Naive thymus-derived CD4-positive, alpha-beta T cell (primary cell): Measurements from ENCODE around the gene RBFOX2. TPM values are rescaled to one million over a fixed set of nuclear protein-coding genes. Genes with fewer than 3 reads are reported as not detected.

Experiments used
- ATAC-seq: fragments of 150-1000 bp; cut with Tn5 transposase; 2 replicates; pipeline ENCODE4 v1.10.0; 2021; ENCODE audit warnings: mild to moderate bottlenecking, moderate library complexity
- CTCF ChIA-PET: fragments of 350-600 bp; sonication (Branson Sonifier 250); formaldehyde crosslinking; loops from one replicate; lab custom pipeline; 2021; ENCODE audit warnings: antibody characterized with exemption; lab: Charles Lee
- POLR2A ChIA-PET: fragments of 350-600 bp; sonication (Branson Sonifier 250); formaldehyde crosslinking; loops from one replicate; lab custom pipeline; 2021; ENCODE audit warnings: antibody characterized with exemption, inconsistent platforms; lab: Charles Lee
- DNase-seq, 9 donors: peaks; one replicate each; pipeline versions ENCODE4 v3.0.0 to v3.0.0-alpha.2; 2020 to 2022; ENCODE audit warnings: mixed read lengths in 1 of 9
- H3K27ac ChIP-seq: one replicate; pipeline ENCODE4 v1.7.0; 2013; ENCODE audit warnings: mild to moderate bottlenecking, low read depth, low read length, moderate library complexity
- H3K27me3 ChIP-seq, 2 donors: one replicate each; pipeline ENCODE4 v1.7.0; 2013; ENCODE audit warnings: low read length in 2 of 2, mild to moderate bottlenecking in 2 of 2, moderate library complexity in 2 of 2; ENCODE audit not compliant: control insufficient read depth in 2 of 2, insufficient read depth in 2 of 2
- H3K36me3 ChIP-seq, 3 experiments: 1 replicate in 2 of 3; 2 replicates in 1 of 3; pipeline ENCODE4 v1.7.0; 2013; ENCODE audit warnings: low read length in 3 of 3, mild to moderate bottlenecking in 3 of 3, moderate library complexity in 1 of 3; ENCODE audit not compliant: insufficient read depth in 3 of 3, control insufficient read depth in 2 of 3
- H3K4me1 ChIP-seq, 2 donors: one replicate each; pipeline ENCODE4 v1.7.0; 2013; ENCODE audit warnings: low read length in 2 of 2, mild to moderate bottlenecking in 2 of 2, moderate library complexity in 1 of 2; ENCODE audit not compliant: control insufficient read depth in 2 of 2, insufficient read depth in 2 of 2
- H3K4me3 ChIP-seq: 2 replicates; pipeline ENCODE4 v1.7.0; 2013; ENCODE audit warnings: mild to moderate bottlenecking, low read length
- H3K9me3 ChIP-seq, 3 experiments: 1 replicate in 2 of 3; 2 replicates in 1 of 3; pipeline ENCODE4 v1.7.0; 2013; ENCODE audit warnings: low read length in 3 of 3; ENCODE audit not compliant: control insufficient read depth in 2 of 3
- H3K27ac Mint-ChIP-seq, 9 donors: one replicate each; pipeline ENCODE4 v1.8.0; 2020 to 2022; ENCODE audit warnings: mixed read lengths in 9 of 9, mild to moderate bottlenecking in 8 of 9, moderate library complexity in 5 of 9, inconsistent platforms in 2 of 9
- H3K27me3 Mint-ChIP-seq, 5 donors: one replicate each; pipeline ENCODE4 v1.8.0; 2021 to 2022; ENCODE audit warnings: mixed read lengths in 5 of 5, mild to moderate bottlenecking in 1 of 5
- H3K36me3 Mint-ChIP-seq, 5 donors: one replicate each; pipeline ENCODE4 v1.8.0; 2020 to 2022; ENCODE audit warnings: mixed read lengths in 5 of 5, mild to moderate bottlenecking in 3 of 5, inconsistent platforms in 1 of 5
- H3K4me1 Mint-ChIP-seq, 7 donors: one replicate each; pipeline ENCODE4 v1.8.0; 2020 to 2022; ENCODE audit warnings: mixed read lengths in 7 of 7, mild to moderate bottlenecking in 3 of 7, inconsistent platforms in 1 of 7
- H3K4me3 Mint-ChIP-seq, 10 donors: one replicate each; pipeline ENCODE4 v1.8.0; 2020 to 2022; ENCODE audit warnings: mild to moderate bottlenecking in 10 of 10, mixed read lengths in 10 of 10, moderate library complexity in 6 of 10, inconsistent platforms in 2 of 10
- H3K9me3 Mint-ChIP-seq, 11 donors: one replicate each; pipeline ENCODE4 v1.8.0; 2020 to 2022; ENCODE audit warnings: mixed read lengths in 11 of 11, mild to moderate bottlenecking in 4 of 11, inconsistent platforms in 1 of 11, moderate library complexity in 1 of 11
- intact Hi-C, 2 donors: fragments of 100-400 bp; cut with micrococcal nuclease; formaldehyde crosslinking; loops; one replicate each; pipeline ENCODE4 v1.15.1; 2023
- polyA plus RNA-seq, 2 donors: library from polyadenylated mRNA; unstranded; fragments of 300-500 nt; fragmentation: Illumina TruSeq; gene quantifications; one replicate each; pipeline ENCODE4 v1.2.3, GENCODE V29; 2021
- total RNA-seq, 6 experiments: library from RNA in 5 of 6; stranded (reverse) in 5 of 6; gene quantifications; 1 replicate in 5 of 6; 2 replicates in 1 of 6; pipeline ENCODE4 v1.2.3 and lab custom pipeline; 2021 to 2026

RBFOX2 gene
- total and polyA plus RNA-seq, 7 experiments from 2014 or later = 0.39 to 1.7 (median 1.1) TPM

DNA sequence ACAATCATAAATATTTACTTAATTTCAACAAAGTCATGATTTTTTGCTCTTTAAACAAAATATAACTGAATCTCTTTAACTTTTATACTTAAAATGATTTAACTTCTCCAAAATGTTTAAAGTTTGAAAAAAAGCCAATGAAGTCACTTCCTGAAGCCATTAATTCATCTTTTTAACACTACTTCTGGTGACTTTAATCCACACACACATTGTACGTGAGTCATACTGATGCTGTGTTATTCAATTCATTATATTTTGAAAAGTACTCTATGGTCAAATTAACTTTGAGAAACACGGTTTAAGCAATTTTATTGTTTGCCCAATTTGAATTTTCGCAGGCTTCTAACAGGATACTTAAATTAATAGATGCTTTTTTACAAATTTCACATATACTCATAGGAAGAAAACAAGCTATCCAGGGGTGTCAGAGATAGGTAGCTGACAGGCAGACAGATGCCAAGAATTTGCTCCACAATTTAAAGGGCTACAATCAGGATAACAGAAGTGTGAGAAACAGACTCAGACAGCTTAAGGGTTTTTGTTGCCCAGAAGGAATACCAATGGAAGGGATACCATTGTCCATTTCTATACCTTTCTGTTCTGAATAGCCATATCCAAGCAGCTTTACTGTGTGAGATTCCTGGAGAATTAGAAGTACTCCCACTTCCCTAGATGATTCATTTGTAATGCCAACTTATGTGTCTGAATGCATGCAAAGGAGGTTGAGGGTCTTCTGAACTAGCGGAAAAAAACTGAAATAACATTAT is 118.4 kb downstream of the RBFOX2 start:
- CTCF ChIA-PET = no interaction called here
- H3K4me1 Mint-ChIP-seq = peaks cover 7 to 11% (median 10%) of the 10 kb centered on the region in 7 donors
- no peak for DNase-seq

DNA sequence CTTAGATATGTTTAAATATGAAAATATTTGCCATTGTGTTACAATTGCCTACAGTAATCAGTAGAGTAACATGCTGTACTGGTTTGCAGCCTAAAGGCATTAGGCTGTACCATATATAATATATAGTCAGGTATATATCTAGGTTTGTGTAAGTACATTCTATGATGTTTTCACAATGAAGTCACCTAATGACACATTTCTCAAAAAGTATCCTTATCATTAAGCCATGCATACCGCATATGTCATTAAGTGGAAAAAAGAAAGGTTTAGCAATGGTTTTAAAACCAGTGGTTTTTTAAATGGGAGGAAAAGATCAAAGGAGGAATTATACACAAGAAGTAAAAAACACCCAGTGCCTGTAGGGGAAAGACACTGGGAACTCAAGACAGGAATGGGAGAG is 122.7 kb downstream of the RBFOX2 start:
- H3K4me1 ChIP-seq = peaks cover 3 to 5% of the 10 kb centered on the region in 2 donors
- peaks cover 0 to 21% (median 10%) of the 10 kb centered on the region in 5 donors for H3K27me3 Mint-ChIP-seq
- peaks cover 4 to 11% (median 5%) of the 10 kb centered on the region in 7 donors for H3K4me1 Mint-ChIP-seq
- no peak overlapping the region for H3K4me3 ChIP-seq
- no peaks in the 10 kb centered on the region for H3K27me3 ChIP-seq
- H3K9me3 Mint-ChIP-seq = no peaks in the 10 kb centered on the region
- CTCF ChIA-PET = no interaction called here
- POLR2A ChIA-PET = no interaction called here
- no peaks in the 10 kb centered on the region for H3K36me3 ChIP-seq
- H3K36me3 Mint-ChIP-seq = no peaks in the 10 kb centered on the region
- H3K27ac ChIP-seq = no peak overlapping the region
- H3K27ac Mint-ChIP-seq = no peak overlapping the region
- H3K4me3 Mint-ChIP-seq = no peak overlapping the region
- DNase-seq = no peak
- no peak for ATAC-seq
- no peaks in the 10 kb centered on the region for H3K9me3 ChIP-seq
- intact Hi-C loops = no loop called here

More for the DNA sequence above, 118.4 kb downstream of the RBFOX2 start:
- no peaks in the 10 kb centered on the region for H3K27me3 ChIP-seq
- H3K9me3 Mint-ChIP-seq = no peaks in the 10 kb centered on the region
- ATAC-seq = no peak
- POLR2A ChIA-PET = no interaction called here
- no peak overlapping the region for H3K4me3 Mint-ChIP-seq
- H3K4me1 ChIP-seq = peaks cover 0 to 4% of the 10 kb centered on the region in 2 donors
- no peaks in the 10 kb centered on the region for H3K36me3 Mint-ChIP-seq
- no peak overlapping the region for H3K27ac Mint-ChIP-seq
- no peaks in the 10 kb centered on the region for H3K36me3 ChIP-seq
- no peaks in the 10 kb centered on the region for H3K9me3 ChIP-seq
- peaks cover 0 to 10% (median 5%) of the 10 kb centered on the region in 5 donors for H3K27me3 Mint-ChIP-seq
- H3K4me3 ChIP-seq = no peak overlapping the region
- intact Hi-C loops = no loop called here
- no peak overlapping the region for H3K27ac ChIP-seq

DNA sequence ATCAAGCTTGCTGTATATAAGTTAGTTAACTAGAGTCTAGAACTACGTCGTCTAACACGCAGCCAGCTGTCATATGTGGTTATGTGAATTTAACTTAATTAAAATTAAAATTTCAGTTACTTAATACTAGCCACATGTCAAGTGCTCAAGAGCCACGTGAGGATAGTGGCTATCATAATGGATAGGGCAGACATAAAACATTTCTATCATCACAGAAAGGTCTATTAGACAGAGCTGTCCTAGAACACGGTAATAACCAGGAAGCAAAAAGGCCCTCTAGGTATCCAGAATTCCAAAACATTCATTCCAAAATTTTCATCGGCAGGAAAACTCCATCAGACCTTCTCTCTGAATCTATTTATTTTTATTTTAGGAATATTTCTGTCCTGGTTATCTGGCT is 123.9 kb downstream of the RBFOX2 start:
- no peak overlapping the region for H3K4me3 ChIP-seq
- Mint-ChIP-seq H3K4me3 (no peak overlapping the region), H3K9me3 (no peaks in the 10 kb centered on the region), H3K27ac (no peak overlapping the region), H3K36me3 (no peaks in the 10 kb centered on the region), H3K27me3 (peaks cover 0 to 21% (median 10%) of the 10 kb centered on the region in 5 donors), H3K4me1 (peaks cover 10 to 19% (median 13%) of the 10 kb centered on the region in 7 donors)
- H3K27ac ChIP-seq = no peak overlapping the region
- DNase-seq (no peak), ATAC-seq (no peak)
- H3K36me3 ChIP-seq = no peaks in the 10 kb centered on the region
- H3K4me1 ChIP-seq = peaks cover 6 to 12% of the 10 kb centered on the region in 2 donors
- no peaks in the 10 kb centered on the region for H3K27me3 ChIP-seq
- POLR2A ChIA-PET = interaction anchor here (0.6 kb wide), 1 partner anchor 476 kb away, joined by 7 read pairs; no protein-coding TSS in a partner anchor
- CTCF ChIA-PET = no interaction called here
- no peaks in the 10 kb centered on the region for H3K9me3 ChIP-seq
- intact Hi-C loops = no loop called here

DNA sequence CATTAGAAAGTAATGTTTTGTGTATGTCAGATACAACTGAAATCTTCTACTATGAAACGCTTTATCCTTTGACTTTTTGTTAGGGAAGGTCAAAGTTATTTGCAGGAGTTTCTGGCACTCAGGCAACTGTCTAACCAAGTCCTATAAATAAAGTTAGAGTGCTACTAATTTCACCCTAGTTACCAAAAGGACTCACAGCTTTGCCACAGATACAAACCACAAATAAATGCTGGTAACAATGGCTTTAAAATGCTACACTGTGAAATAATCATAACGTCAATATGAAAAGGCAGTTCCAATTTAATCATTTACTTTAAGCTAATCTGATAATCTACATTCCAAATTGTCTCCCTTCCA is 124.3 kb downstream of the RBFOX2 start:
- ChIA-PET CTCF (no interaction called here), POLR2A (interaction anchor here (0.6 kb wide), 1 partner anchor 475 kb away, joined by 7 read pairs; no protein-coding TSS in a partner anchor)
- Mint-ChIP-seq H3K27ac (no peak overlapping the region), H3K9me3 (no peaks in the 10 kb centered on the region), H3K4me3 (no peak overlapping the region), H3K27me3 (peaks cover 0 to 21% (median 10%) of the 10 kb centered on the region in 5 donors), H3K4me1 (peaks cover 10 to 20% (median 13%) of the 10 kb centered on the region in 7 donors), H3K36me3 (no peaks in the 10 kb centered on the region)
- no peak overlapping the region for H3K4me3 ChIP-seq
- H3K27ac ChIP-seq = no peak overlapping the region
- DNase-seq (no peak), ATAC-seq (no peak)
- no peaks in the 10 kb centered on the region for H3K9me3 ChIP-seq
- H3K27me3 ChIP-seq = no peaks in the 10 kb centered on the region
- H3K4me1 ChIP-seq = peaks cover 6 to 12% of the 10 kb centered on the region in 2 donors
- H3K36me3 ChIP-seq = no peaks in the 10 kb centered on the region
- intact Hi-C loops = no loop called here

DNA sequence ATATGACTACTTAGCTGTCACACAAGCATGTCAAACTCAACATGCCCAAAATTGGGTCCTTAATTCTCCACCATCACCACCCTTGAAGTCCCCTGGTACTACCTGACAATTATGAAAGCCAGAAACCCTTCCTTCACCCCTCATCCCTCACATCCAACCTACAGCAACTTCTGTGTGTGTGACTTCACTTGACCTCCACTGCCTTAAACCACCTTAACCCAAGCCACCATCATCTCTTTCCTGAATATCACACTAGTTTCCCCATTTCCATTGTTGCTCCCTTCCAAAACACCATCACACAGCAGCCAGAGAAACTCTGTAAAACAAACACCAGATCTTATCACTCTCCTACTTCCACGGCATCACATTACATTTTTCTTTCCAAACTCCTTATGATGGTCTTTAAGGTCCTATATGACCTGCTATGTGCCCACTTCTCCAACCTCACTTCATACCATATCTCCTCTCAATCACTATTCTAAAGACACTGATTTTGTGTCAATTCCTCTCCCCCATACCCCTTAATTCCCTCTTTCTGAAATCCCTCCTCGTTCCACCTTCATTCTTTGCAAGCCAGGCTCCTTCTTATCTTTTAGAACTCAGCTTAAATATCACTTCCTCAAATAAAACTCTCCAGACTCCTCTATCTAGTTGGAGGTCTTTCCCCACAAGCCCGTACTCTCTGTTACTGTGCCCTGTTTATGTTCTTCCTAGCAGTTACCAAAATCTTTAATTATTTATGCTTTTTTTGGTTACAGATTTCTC is 124.9 kb downstream of the RBFOX2 start:
- Histone ChIP-seq H3K27me3 (no peaks in the 10 kb centered on the region), H3K9me3 (no peaks in the 10 kb centered on the region), H3K4me1 (peaks cover 6 to 12% of the 10 kb centered on the region in 2 donors), H3K27ac (no peak overlapping the region), H3K4me3 (no peak overlapping the region), H3K36me3 (no peaks in the 10 kb centered on the region)
- intact Hi-C loops = no loop called here
- Mint-ChIP-seq H3K27me3 (peaks cover 0 to 21% (median 10%) of the 10 kb centered on the region in 5 donors), H3K9me3 (no peaks in the 10 kb centered on the region), H3K4me1 (peaks cover 10 to 20% (median 13%) of the 10 kb centered on the region in 7 donors), H3K27ac (peak overlapping the region in 1 of 9 donors; percentile 5), H3K36me3 (no peaks in the 10 kb centered on the region), H3K4me3 (no peak overlapping the region)
- ChIA-PET POLR2A (no interaction called here), CTCF (no interaction called here)
- no peak for DNase-seq
- ATAC-seq = no peak

DNA sequence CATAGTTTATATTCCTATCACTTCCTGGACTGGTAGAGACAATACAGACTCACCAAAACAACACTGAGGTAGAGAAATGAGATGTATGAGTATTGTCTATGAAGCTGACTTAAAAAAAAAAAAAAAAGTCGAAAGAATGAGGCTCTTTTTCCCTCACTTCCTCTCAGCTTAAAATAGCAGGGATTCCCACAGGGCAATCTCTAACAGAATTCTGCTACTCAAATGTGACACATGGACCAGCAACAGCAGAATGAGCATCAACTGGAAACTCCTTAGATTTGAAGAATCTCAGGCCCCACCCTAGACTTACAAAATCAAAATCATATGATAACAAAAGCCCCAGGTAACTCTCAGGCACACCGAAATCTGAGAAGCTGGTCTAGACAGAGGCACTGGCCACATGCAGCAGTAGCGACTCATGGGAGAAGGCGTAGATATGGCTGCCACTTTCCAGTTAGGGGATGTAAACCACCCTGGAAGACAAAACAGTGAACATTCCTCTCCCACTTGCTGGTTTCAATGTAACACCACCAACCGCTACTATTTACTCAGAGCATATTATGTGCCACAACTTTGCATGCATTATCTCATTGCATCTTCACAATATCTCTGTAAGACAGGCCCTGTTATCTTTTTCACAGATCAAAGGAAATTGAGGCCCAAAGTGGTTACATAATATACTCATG is 128.0 kb downstream of the RBFOX2 start:
- H3K4me1 ChIP-seq = peaks cover 6 to 12% of the 10 kb centered on the region in 2 donors
- H3K4me1 Mint-ChIP-seq = peaks cover 10 to 20% (median 13%) of the 10 kb centered on the region in 7 donors
- ChIA-PET POLR2A (no interaction called here), CTCF (no interaction called here)
- ATAC-seq (peak; percentile 42), DNase-seq (peak in 5 of 9 donors; percentile 8 to 25 (median 17))
- no peak overlapping the region for H3K27ac ChIP-seq
- intact Hi-C loops = no loop called here
- H3K9me3 ChIP-seq = no peaks in the 10 kb centered on the region
- H3K36me3 ChIP-seq = no peaks in the 10 kb centered on the region
- no peaks in the 10 kb centered on the region for H3K27me3 ChIP-seq
- H3K27ac Mint-ChIP-seq = peak overlapping the region in 8 of 9 donors; percentile 22 to 81 (median 54)
- no peaks in the 10 kb centered on the region for H3K36me3 Mint-ChIP-seq
- H3K27me3 Mint-ChIP-seq = peaks cover 0 to 22% (median 10%) of the 10 kb centered on the region in 5 donors
- peak overlapping the region in 4 of 10 donors; percentile 22 to 43 (median 32) for H3K4me3 Mint-ChIP-seq
- no peak overlapping the region for H3K4me3 ChIP-seq
- no peaks in the 10 kb centered on the region for H3K9me3 Mint-ChIP-seq
